Lower leg skin (tissue), 3 donors: ENCODE measurements around the gene KAZN.

Source experiments
- CTCF ChIP-seq, 3 donors: fragments of 450-650 bp; IDR thresholded peaks; one replicate each; pipeline ENCODE4 v1.5.1; 2016; ENCODE audit warnings: antibody characterized with exemption in 3 of 3, mild to moderate bottlenecking in 3 of 3, moderate library complexity in 2 of 3
- POLR2A ChIP-seq, 2 donors: fragments of 450-650 bp; IDR thresholded peaks; one replicate each; pipeline ENCODE4 v1.6.1; 2016 to 2017; ENCODE audit warnings: antibody characterized with exemption in 2 of 2, mild to moderate bottlenecking in 1 of 2, moderate library complexity in 1 of 2

- TF ChIP-seq CTCF (IDR thresholded peaks at IDR 0.05) = no peak
- no peak for TF ChIP-seq POLR2A (IDR thresholded peaks at IDR 0.05)
Observed at GRCh38 chr1:14975119-14975518, 376.6 kb downstream of the KAZN start.
